Astrocyte (in vitro differentiated cells and primary cell): ENCODE data around the gene ZFR2. TPM values are rescaled to one million over a fixed set of nuclear protein-coding genes. Genes with fewer than 3 reads are reported as not detected.

ENCODE experiments used
- DNase-seq: peaks from one replicate; pipeline ENCODE4 v3.0.0-alpha.2; 2010; ENCODE audit warnings: low read depth
- FAIRE-seq: peaks from 2 replicates; lab custom pipeline; 2011; peaks lifted over from hg19 to GRCh38; lab: Jason Lieb, UNC
- H2AFZ ChIP-seq: 2 replicates; pipeline ENCODE4 v1.6.0; 2012; ENCODE audit warnings: low read depth, low read length, inconsistent platforms
- H3K27ac ChIP-seq: 2 replicates; pipeline ENCODE4 v1.5.1; 2011; ENCODE audit warnings: low read depth, low read length, inconsistent platforms
- H3K27me3 ChIP-seq: 2 replicates; pipeline ENCODE4 v1.6.0; 2011; ENCODE audit warnings: low read length, inconsistent platforms; ENCODE audit not compliant: insufficient read depth
- H3K36me3 ChIP-seq: 2 replicates; pipeline ENCODE4 v1.5.1; 2011; ENCODE audit warnings: low read length, inconsistent platforms; ENCODE audit not compliant: insufficient read depth
- H3K4me1 ChIP-seq: 2 replicates; pipeline ENCODE4 v1.5.1; 2011; ENCODE audit warnings: low read length, inconsistent platforms; ENCODE audit not compliant: insufficient read depth
- H3K4me2 ChIP-seq: 2 replicates; pipeline ENCODE4 v1.6.0; 2012; ENCODE audit warnings: low read length, inconsistent platforms
- H3K4me3 ChIP-seq: 2 replicates; pipeline ENCODE4 v1.5.1; 2011; ENCODE audit warnings: low read depth, mild to moderate bottlenecking, low read length, inconsistent platforms; ENCODE audit not compliant: insufficient read depth
- H3K79me2 ChIP-seq: 2 replicates; pipeline ENCODE4 v1.6.0; 2012; ENCODE audit warnings: mild to moderate bottlenecking, low read length, inconsistent platforms; ENCODE audit not compliant: insufficient read depth
- H3K9ac ChIP-seq: 2 replicates; pipeline ENCODE4 v1.6.0; 2012; ENCODE audit warnings: mild to moderate bottlenecking, low read length, inconsistent platforms
- H3K9me3 ChIP-seq: 2 replicates; pipeline ENCODE4 v1.5.1; 2012; ENCODE audit warnings: low read depth, mild to moderate bottlenecking, low read length, inconsistent platforms; ENCODE audit not compliant: insufficient read depth
- H4K20me1 ChIP-seq: 2 replicates; pipeline ENCODE4 v1.6.0; 2012; ENCODE audit warnings: low read length, inconsistent platforms; ENCODE audit not compliant: insufficient read depth
- H3K27ac Mint-ChIP-seq: one replicate; pipeline ENCODE4 v1.8.0; 2021; ENCODE audit warnings: mild to moderate bottlenecking, mixed read lengths; ENCODE audit not compliant: unreplicated experiment
- H3K27me3 Mint-ChIP-seq: one replicate; pipeline ENCODE4 v1.8.0; 2021; ENCODE audit warnings: low read depth, mixed read lengths; ENCODE audit not compliant: unreplicated experiment
- H3K36me3 Mint-ChIP-seq: one replicate; pipeline ENCODE4 v1.8.0; 2021; ENCODE audit warnings: low read depth, mixed read lengths; ENCODE audit not compliant: unreplicated experiment
- H3K4me1 Mint-ChIP-seq: one replicate; pipeline ENCODE4 v1.8.0; 2021; ENCODE audit warnings: low read depth, mixed read lengths; ENCODE audit not compliant: unreplicated experiment
- H3K4me3 Mint-ChIP-seq: one replicate; pipeline ENCODE4 v1.8.0; 2021; ENCODE audit warnings: mild to moderate bottlenecking, moderate library complexity, mixed read lengths; ENCODE audit not compliant: unreplicated experiment
- H3K9me3 Mint-ChIP-seq: one replicate; pipeline ENCODE4 v1.8.0; 2021; ENCODE audit warnings: mild to moderate bottlenecking, mixed read lengths; ENCODE audit not compliant: unreplicated experiment
- EZH2 ChIP-seq: IDR thresholded peaks from 2 replicates; pipeline ENCODE4 v1.6.1; 2012; ENCODE audit warnings: mild to moderate bottlenecking, low read length, inconsistent platforms; ENCODE audit not compliant: insufficient read depth
- total RNA-seq: library from RNA; stranded (reverse); gene quantifications from 2 replicates; pipeline ENCODE4 v1.2.1, GENCODE V29; 2021
- TF ChIP-seq, protein P1 (sequence below): IDR thresholded peaks from 2 replicates; pipeline ENCODE4 v1.5.1; 2011; ENCODE audit warnings: low read depth, mild to moderate bottlenecking, inconsistent platforms, low read length, moderate library complexity; ENCODE audit not compliant: insufficient read depth

ZFR2 gene
- total RNA-seq, 1 donor from 2014 or later, result 2.0 TPM

- DNase-seq, result no peak
- Histone ChIP-seq H2AFZ (no peak overlapping the region), H3K4me3 (no peak overlapping the region), H3K9ac (no peak overlapping the region), H3K36me3 (no peaks in the 10 kb centered on the region), H3K79me2 (no peaks in the 10 kb centered on the region), H3K9me3 (peaks cover 10% of the 10 kb centered on the region), H3K4me1 (no peaks in the 10 kb centered on the region), H3K27me3 (peaks cover 6% of the 10 kb centered on the region), H3K27ac (no peak overlapping the region), H4K20me1 (no peaks in the 10 kb centered on the region), H3K4me2 (no peak overlapping the region)
- Mint-ChIP-seq H3K4me1 (no peaks in the 10 kb centered on the region), H3K4me3 (no peak overlapping the region), H3K36me3 (peaks cover 2% of the 10 kb centered on the region), H3K9me3 (peaks cover 10% of the 10 kb centered on the region), H3K27ac (no peak overlapping the region), H3K27me3 (peaks cover 32% of the 10 kb centered on the region)
- TF ChIP-seq, protein P1, sequence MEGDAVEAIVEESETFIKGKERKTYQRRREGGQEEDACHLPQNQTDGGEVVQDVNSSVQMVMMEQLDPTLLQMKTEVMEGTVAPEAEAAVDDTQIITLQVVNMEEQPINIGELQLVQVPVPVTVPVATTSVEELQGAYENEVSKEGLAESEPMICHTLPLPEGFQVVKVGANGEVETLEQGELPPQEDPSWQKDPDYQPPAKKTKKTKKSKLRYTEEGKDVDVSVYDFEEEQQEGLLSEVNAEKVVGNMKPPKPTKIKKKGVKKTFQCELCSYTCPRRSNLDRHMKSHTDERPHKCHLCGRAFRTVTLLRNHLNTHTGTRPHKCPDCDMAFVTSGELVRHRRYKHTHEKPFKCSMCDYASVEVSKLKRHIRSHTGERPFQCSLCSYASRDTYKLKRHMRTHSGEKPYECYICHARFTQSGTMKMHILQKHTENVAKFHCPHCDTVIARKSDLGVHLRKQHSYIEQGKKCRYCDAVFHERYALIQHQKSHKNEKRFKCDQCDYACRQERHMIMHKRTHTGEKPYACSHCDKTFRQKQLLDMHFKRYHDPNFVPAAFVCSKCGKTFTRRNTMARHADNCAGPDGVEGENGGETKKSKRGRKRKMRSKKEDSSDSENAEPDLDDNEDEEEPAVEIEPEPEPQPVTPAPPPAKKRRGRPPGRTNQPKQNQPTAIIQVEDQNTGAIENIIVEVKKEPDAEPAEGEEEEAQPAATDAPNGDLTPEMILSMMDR, result no peak
- no peak for TF ChIP-seq EZH2
- no peak for FAIRE-seq
Measured at GRCh38 chr19:3838661-3839060, 30.2 kb downstream of the ZFR2 start.

GRCh38 chr19:3837922-3838321 lies 30.9 kb downstream of the ZFR2 start:
- peaks cover 32% of the 10 kb centered on the region for H3K27me3 Mint-ChIP-seq
- H2AFZ ChIP-seq, result no peak overlapping the region
- peaks cover 10% of the 10 kb centered on the region for H3K9me3 ChIP-seq
- peaks cover 6% of the 10 kb centered on the region for H3K27me3 ChIP-seq
- DNase-seq (no peak), FAIRE-seq (no peak)
- no peaks in the 10 kb centered on the region for H3K4me1 ChIP-seq
- no peak overlapping the region for H3K4me3 Mint-ChIP-seq
- peaks cover 10% of the 10 kb centered on the region for H3K9me3 Mint-ChIP-seq
- no peak overlapping the region for H3K9ac ChIP-seq
- H3K4me1 Mint-ChIP-seq, result no peaks in the 10 kb centered on the region
- H3K27ac Mint-ChIP-seq, result no peak overlapping the region
- H4K20me1 ChIP-seq, result no peaks in the 10 kb centered on the region
- no peaks in the 10 kb centered on the region for H3K36me3 ChIP-seq
- peaks cover 2% of the 10 kb centered on the region for H3K36me3 Mint-ChIP-seq
- H3K27ac ChIP-seq, result no peak overlapping the region
- H3K79me2 ChIP-seq, result no peaks in the 10 kb centered on the region
- H3K4me2 ChIP-seq, result no peak overlapping the region
- TF ChIP-seq, protein P1, result no peak
- TF ChIP-seq EZH2, result no peak
- H3K4me3 ChIP-seq, result no peak overlapping the region

- no peak overlapping the region for H2AFZ ChIP-seq
- peaks cover 10% of the 10 kb centered on the region for H3K9me3 Mint-ChIP-seq
- no peak overlapping the region for H3K9ac ChIP-seq
- no peak overlapping the region for H3K4me2 ChIP-seq
- H3K4me1 ChIP-seq, result no peaks in the 10 kb centered on the region
- FAIRE-seq (no peak), DNase-seq (no peak)
- H3K4me3 Mint-ChIP-seq, result no peak overlapping the region
- no peaks in the 10 kb centered on the region for H3K79me2 ChIP-seq
- no peak overlapping the region for H3K4me3 ChIP-seq
- no peak overlapping the region for H3K27ac Mint-ChIP-seq
- peaks cover 10% of the 10 kb centered on the region for H3K9me3 ChIP-seq
- no peaks in the 10 kb centered on the region for H3K4me1 Mint-ChIP-seq
- TF ChIP-seq, protein P1, result no peak
- TF ChIP-seq EZH2, result no peak
- no peaks in the 10 kb centered on the region for H3K36me3 ChIP-seq
- H3K27me3 ChIP-seq, result peaks cover 6% of the 10 kb centered on the region
- no peak overlapping the region for H3K27ac ChIP-seq
- H3K36me3 Mint-ChIP-seq, result peaks cover 2% of the 10 kb centered on the region
- peaks cover 32% of the 10 kb centered on the region for H3K27me3 Mint-ChIP-seq
- H4K20me1 ChIP-seq, result no peaks in the 10 kb centered on the region
Measured at GRCh38 chr19:3837332-3837731, 31.5 kb downstream of the ZFR2 start.
